Prostate gland (tissue), 2 donors: ENCODE measurements around the gene DYNC1H1.
A peak's percentile ranks its signal among the peaks of the same experiment; 100 is the strongest.

Experiments used
- POLR2A ChIP-seq: fragments of 450-650 bp; IDR thresholded peaks from one replicate; pipeline ENCODE4 v1.6.1; 2016; ENCODE audit warnings: antibody characterized with exemption, mild to moderate bottlenecking
- POLR2AphosphoS5 ChIP-seq: sonication (generic); formaldehyde crosslinking; IDR thresholded peaks from one replicate; pipeline ENCODE4 v1.6.1; 2017; ENCODE audit warnings: antibody characterized with exemption
- TF ChIP-seq, protein P1 (sequence below), 4 experiments: fragments of 200-600 bp in 2 of 4; fragments of 450-650 bp in 2 of 4; sonication (generic) in 2 of 4; IDR thresholded peaks; 1 replicate in 3 of 4; 2 replicates in 1 of 4; pipeline ENCODE4 v1.5.1; 2016 to 2019; ENCODE audit warnings: antibody characterized with exemption in 4 of 4, mild to moderate bottlenecking in 2 of 4, moderate library complexity in 2 of 4

DNA sequence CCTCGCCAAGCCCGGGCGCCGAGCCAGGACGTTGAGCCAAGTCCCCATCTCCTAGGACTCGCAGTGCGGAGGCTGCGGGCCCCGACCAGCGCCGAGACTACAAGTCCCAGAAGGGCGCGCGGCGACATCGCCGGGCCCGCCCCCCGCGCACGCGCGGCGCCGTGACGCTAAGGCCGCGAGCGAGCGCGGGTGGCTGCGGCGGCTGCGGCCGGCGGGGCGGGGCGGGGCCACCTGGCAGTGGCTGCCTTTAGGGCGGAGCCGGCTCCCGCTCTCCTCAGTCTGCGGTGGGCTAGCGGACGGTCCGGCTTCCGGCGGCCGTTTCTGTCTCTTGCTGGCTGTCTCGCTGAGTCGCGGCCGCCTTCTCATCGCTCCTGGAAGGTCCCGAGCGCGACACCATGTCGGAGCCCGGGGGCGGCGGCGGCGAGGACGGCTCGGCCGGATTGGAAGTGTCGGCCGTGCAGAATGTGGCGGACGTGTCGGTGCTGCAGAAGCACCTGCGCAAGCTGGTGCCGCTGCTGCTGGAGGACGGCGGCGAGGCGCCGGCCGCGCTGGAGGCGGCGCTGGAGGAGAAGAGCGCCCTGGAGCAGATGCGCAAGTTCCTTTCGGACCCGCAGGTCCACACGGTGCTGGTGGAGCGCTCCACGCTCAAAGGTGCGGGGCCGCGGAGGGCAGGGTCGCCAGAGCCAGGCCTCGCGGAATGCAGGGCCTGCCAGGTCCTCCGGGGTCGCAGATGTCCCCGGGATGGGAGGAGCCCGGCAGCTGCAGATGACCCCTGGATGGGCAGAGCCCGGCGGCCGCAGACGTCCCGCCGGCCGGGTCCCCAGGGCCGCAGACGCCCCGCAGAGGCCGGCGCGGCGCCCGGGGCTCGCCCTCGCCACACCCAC lies at the start of gene DYNC1H1:
- TF ChIP-seq POLR2A (peak; percentile 99), POLR2AphosphoS5 (peak; percentile 92)
- TF ChIP-seq, protein P1, sequence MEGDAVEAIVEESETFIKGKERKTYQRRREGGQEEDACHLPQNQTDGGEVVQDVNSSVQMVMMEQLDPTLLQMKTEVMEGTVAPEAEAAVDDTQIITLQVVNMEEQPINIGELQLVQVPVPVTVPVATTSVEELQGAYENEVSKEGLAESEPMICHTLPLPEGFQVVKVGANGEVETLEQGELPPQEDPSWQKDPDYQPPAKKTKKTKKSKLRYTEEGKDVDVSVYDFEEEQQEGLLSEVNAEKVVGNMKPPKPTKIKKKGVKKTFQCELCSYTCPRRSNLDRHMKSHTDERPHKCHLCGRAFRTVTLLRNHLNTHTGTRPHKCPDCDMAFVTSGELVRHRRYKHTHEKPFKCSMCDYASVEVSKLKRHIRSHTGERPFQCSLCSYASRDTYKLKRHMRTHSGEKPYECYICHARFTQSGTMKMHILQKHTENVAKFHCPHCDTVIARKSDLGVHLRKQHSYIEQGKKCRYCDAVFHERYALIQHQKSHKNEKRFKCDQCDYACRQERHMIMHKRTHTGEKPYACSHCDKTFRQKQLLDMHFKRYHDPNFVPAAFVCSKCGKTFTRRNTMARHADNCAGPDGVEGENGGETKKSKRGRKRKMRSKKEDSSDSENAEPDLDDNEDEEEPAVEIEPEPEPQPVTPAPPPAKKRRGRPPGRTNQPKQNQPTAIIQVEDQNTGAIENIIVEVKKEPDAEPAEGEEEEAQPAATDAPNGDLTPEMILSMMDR (IDR thresholded peaks at IDR 0.05), result no peak
